OCI-LY7 (cell line): ENCODE data around the gene GHDC.
"Not testable (repeated sequence)": the region's sequence is repeated elsewhere in the genome, so short reads cannot be mapped to it uniquely, and the experiment has no call there.

Source experiments
- CTCF ChIP-seq: fragments of 200-600 bp; sonication (generic); conservative IDR thresholded peaks from 2 replicates; pipeline ENCODE4 v1.5.1; 2014; ENCODE audit warnings: mild to moderate bottlenecking, antibody characterized with exemption, low read length, moderate library complexity, mixed read lengths
- EZH2phosphoT487 ChIP-seq: fragments of 200-600 bp; sonication (generic); IDR thresholded peaks from 2 replicates; pipeline ENCODE4 v1.6.1; 2018; ENCODE audit warnings: low read depth, borderline replicate concordance, mild to moderate bottlenecking, mixed run types, antibody characterized with exemption, low read length, moderate library complexity, mixed read lengths

- not testable (repeated sequence) for TF ChIP-seq CTCF, EZH2phosphoT487
These were observed 8.1 kb downstream of the GHDC start for GRCh38 chr17:42186191-42186590.
